IMR-90 (cell line): ENCODE data around the gene ATP5F1D. TPM values are rescaled to one million over a fixed set of nuclear protein-coding genes. Genes with fewer than 3 reads are reported as not detected.
A peak's percentile ranks its signal among the peaks of the same experiment; 100 is the strongest.

Experiments used
- CTCF ChIP-seq: conservative IDR thresholded peaks from 2 replicates; pipeline ENCODE4 v1.5.1; 2012; ENCODE audit warnings: mild to moderate bottlenecking, low read depth, low read length, improper control_type of control experiment
- MAFK ChIP-seq: IDR thresholded peaks from 2 replicates; pipeline ENCODE4 v1.6.1; 2012; ENCODE audit warnings: low read depth, low read length, improper control_type of control experiment
- MAZ ChIP-seq: IDR thresholded peaks from 2 replicates; pipeline ENCODE4 v1.6.1; 2012; ENCODE audit warnings: low read depth, mild to moderate bottlenecking, low read length, improper control_type of control experiment, moderate library complexity, borderline replicate concordance
- POLR2A ChIP-seq: IDR thresholded peaks from 2 replicates; pipeline ENCODE4 v1.6.1; 2012; ENCODE audit warnings: mild to moderate bottlenecking, low read depth, low read length
- RAD21 ChIP-seq: IDR thresholded peaks from 2 replicates; pipeline ENCODE4 v1.6.1; 2012; ENCODE audit warnings: low read length, improper control_type of control experiment
- polyA plus RNA-seq, 3 experiments: library from polyadenylated mRNA; depleted of rRNA; stranded (reverse); fragments of >200 nt; gene quantifications; 2 replicates each; pipeline ENCODE4 v1.2.3, GENCODE V29; 2012; ENCODE audit warnings: low replicate concordance in 1 of 3
- total RNA-seq: library from RNA; depleted of rRNA; stranded (reverse); fragments of >200 nt; gene quantifications from 2 replicates; pipeline ENCODE4 v1.2.3, GENCODE V29; 2012

Gene ATP5F1D
- total and polyA plus RNA-seq, 2 of the 4 experiments (the other 2 are of a cell fraction) = 7.3 to 140 TPM

- TF ChIP-seq CTCF = peak; percentile 98
- peak; percentile 63 for TF ChIP-seq POLR2A
- peak; percentile 95 for TF ChIP-seq MAZ
- no peak for TF ChIP-seq MAFK
- TF ChIP-seq RAD21 = peak; percentile 92
These were observed 1.5 kb upstream of the ATP5F1D start (continued) for GRCh38 chr19:1239796-1240737.
